Central memory CD8-positive, alpha-beta T cell (primary cell): ENCODE results near the gene TPPP3.
"Not testable (repeated sequence)": the region's sequence is repeated elsewhere in the genome, so short reads cannot be mapped to it uniquely, and the experiment has no call there.

Source experiments
- ATAC-seq: fragments of 150-1000 bp; cut with Tn5 transposase; replicated peaks from 2 replicates; pipeline ENCODE4 v1.10.0; 2022; ENCODE audit warnings: mild to moderate bottlenecking, moderate FRiP score, moderate number of reproducible peaks; ENCODE audit not compliant: poor library complexity, severe bottlenecking; ENCODE audit errors: extremely low read depth
- DNase-seq, 2 donors: peaks; one replicate each; pipeline ENCODE4 v3.0.0; 2021; ENCODE audit warnings: low spot score in 2 of 2
- H3K27ac Mint-ChIP-seq: one replicate; pipeline ENCODE4 v1.8.0; 2022; ENCODE audit warnings: low read depth, mild to moderate bottlenecking, moderate library complexity, mixed read lengths
- H3K27me3 Mint-ChIP-seq: one replicate; pipeline ENCODE4 v1.8.0; 2022; ENCODE audit warnings: mixed read lengths
- H3K36me3 Mint-ChIP-seq: one replicate; pipeline ENCODE4 v1.8.0; 2022; ENCODE audit warnings: mild to moderate bottlenecking, moderate library complexity, mixed read lengths; ENCODE audit not compliant: insufficient read depth
- H3K4me1 Mint-ChIP-seq: one replicate; pipeline ENCODE4 v1.8.0; 2022; ENCODE audit warnings: mixed read lengths
- H3K4me3 Mint-ChIP-seq: one replicate; pipeline ENCODE4 v1.8.0; 2022; ENCODE audit warnings: mild to moderate bottlenecking, moderate library complexity, mixed read lengths
- H3K9me3 Mint-ChIP-seq: one replicate; pipeline ENCODE4 v1.8.0; 2022; ENCODE audit warnings: mixed read lengths

The TPPP3 gene

DNA sequence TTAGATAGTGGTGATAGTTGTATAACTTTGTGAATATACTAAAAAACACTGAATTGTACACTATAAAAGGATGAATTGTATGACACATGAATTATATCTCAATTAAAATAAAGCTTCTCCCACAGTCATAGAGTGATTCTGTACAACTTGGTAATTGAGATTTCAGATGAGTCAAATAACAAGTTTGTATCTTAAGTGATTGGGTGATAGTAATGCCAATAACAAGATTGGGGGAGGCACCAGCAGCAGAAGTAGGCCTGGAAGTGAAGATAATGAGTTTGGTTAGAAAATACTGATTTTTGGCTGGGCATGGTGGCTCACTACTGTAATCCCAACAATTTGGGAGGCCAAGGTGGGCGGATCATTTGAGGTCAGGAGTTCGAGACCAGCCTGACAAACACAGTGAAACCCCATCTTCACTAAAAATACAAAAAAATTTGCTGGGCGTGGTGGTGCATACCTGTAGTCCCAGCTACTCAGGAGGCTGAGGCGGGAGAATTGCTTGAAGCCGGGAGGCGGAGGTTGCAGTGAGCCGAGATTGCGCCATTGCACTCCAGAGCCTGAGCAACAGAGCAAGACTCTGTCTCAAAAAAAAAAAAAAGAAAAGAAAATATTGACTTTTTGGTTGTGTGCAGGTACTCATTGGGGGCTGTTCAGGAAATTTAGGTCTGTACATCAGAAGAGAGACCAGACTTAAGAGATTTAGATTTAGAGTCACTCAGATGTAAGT lies 33.6 kb downstream of the TPPP3 start:
- not testable (repeated sequence) for ATAC-seq

DNA sequence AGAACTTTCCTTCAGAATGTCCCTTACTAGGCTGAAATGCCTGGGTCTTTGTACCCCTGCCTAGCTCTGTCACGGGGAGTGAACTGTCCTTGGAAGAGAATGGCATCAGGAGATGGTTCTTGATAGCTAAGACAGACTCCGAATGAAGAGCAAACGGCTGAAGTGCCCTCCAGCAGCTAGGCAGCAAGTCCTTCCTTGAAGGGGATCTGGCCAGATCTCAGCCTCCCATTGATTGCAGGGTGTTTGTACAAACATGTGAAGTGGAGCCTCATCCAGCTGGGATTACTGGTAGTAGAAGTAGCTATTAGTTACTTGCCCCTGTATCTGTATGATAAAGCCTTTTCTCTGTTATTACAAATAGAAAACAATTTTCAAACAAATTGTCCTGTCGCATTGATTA lies 35.7 kb downstream of the TPPP3 start:
- no peak overlapping the region for H3K4me3 Mint-ChIP-seq
- H3K27ac Mint-ChIP-seq, result no peak overlapping the region
- H3K4me1 Mint-ChIP-seq, result no peaks in the 10 kb centered on the region
- no peak for DNase-seq
- peaks cover 12% of the 10 kb centered on the region for H3K27me3 Mint-ChIP-seq
- ATAC-seq, result no peak
- H3K36me3 Mint-ChIP-seq, result peaks cover 3% of the 10 kb centered on the region
- H3K9me3 Mint-ChIP-seq, result no peaks in the 10 kb centered on the region

More for the DNA sequence above, 33.6 kb downstream of the TPPP3 start:
- not testable (repeated sequence) for DNase-seq, H3K36me3 Mint-ChIP-seq, H3K4me3 Mint-ChIP-seq, H3K9me3 Mint-ChIP-seq, H3K27ac Mint-ChIP-seq, H3K4me1 Mint-ChIP-seq
- H3K27me3 Mint-ChIP-seq, result peaks cover 12% of the 10 kb centered on the region

DNA sequence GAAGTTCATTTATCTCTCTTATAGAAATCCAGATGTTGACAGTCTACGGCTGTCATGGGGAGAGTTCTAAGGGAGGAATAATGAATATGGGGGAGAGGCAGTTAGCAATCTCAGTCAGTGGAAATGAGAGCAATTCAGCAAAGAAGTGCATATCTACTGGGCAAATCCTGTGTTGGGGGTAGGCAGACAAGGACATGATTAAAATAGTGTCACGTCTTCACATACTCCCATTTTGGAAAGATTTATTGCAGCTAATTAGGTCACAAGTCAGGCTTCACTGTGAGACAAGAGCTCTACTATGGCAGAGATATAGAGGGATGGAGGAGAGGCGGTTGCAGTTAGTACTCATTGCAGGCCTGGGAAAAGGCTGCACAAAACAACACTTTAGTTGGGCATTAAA lies 36.9 kb downstream of the TPPP3 start:
- Mint-ChIP-seq H3K4me1 (no peaks in the 10 kb centered on the region), H3K9me3 (no peaks in the 10 kb centered on the region), H3K36me3 (peaks cover 3% of the 10 kb centered on the region), H3K27me3 (peaks cover 12% of the 10 kb centered on the region), H3K27ac (no peak overlapping the region), H3K4me3 (no peak overlapping the region)
- no peak for ATAC-seq
- no peak for DNase-seq

- not testable (repeated sequence) for DNase-seq, ATAC-seq, H3K36me3 Mint-ChIP-seq, H3K4me1 Mint-ChIP-seq, H3K27ac Mint-ChIP-seq, H3K9me3 Mint-ChIP-seq, H3K4me3 Mint-ChIP-seq
- H3K27me3 Mint-ChIP-seq, result peaks cover 12% of the 10 kb centered on the region
Measured at GRCh38 chr16:67352463-67352862, 40.8 kb downstream of the TPPP3 start.

DNA sequence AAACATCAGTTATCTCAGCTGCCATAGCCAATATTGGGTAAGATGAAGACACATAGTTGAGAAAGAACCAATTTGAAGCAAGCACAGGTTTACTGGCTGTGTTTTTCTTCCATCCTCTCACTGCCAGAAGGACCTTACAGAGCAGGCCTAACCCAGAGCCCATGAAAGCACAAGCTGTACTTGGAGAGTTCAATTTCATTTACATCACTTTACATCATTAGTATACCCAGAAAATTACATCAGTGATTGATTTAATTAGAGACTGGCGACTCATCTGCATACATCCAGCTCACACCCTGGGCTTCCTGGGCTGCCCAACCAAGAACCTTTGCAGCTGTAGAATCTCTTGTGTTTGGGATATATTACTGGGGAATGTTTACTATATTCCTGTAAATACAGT lies 43.0 kb downstream of the TPPP3 start:
- Mint-ChIP-seq H3K4me3 (no peak overlapping the region), H3K27me3 (peaks cover under 1% of the 10 kb centered on the region), H3K9me3 (no peaks in the 10 kb centered on the region), H3K36me3 (no peaks in the 10 kb centered on the region), H3K27ac (no peak overlapping the region), H3K4me1 (no peaks in the 10 kb centered on the region)
- DNase-seq (no peak), ATAC-seq (no peak)

DNA sequence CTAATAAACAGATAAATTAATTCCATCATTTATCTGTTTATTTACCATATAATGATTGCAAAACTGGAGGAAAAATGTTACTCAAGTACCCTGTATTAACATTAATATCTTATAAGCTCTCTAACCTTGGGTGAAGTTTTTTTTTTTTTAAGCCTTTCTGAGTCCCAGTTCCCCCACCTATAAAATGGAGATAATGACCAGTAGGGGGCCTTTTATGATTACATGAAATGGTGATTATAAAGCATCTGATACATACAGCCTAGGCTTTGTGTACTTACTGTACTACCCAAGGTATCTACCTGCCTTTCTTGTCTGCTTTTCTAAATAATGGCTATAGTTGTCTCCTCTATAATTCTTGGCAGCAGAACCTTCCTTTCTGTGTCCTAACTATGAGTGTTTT lies 44.1 kb downstream of the TPPP3 start:
- Mint-ChIP-seq H3K36me3 (no peaks in the 10 kb centered on the region), H3K27me3 (no peaks in the 10 kb centered on the region), H3K4me3 (no peak overlapping the region), H3K4me1 (no peaks in the 10 kb centered on the region), H3K9me3 (no peaks in the 10 kb centered on the region), H3K27ac (no peak overlapping the region)
- no peak for DNase-seq
- peak; percentile 56 for ATAC-seq

GRCh38 chr16:67346341-67346740 lies 47.0 kb downstream of the TPPP3 start:
- H3K27ac Mint-ChIP-seq, result no peak overlapping the region
- no peaks in the 10 kb centered on the region for H3K27me3 Mint-ChIP-seq
- H3K4me1 Mint-ChIP-seq, result no peaks in the 10 kb centered on the region
- H3K4me3 Mint-ChIP-seq, result no peak overlapping the region
- H3K9me3 Mint-ChIP-seq, result no peaks in the 10 kb centered on the region
- H3K36me3 Mint-ChIP-seq, result peaks cover 2% of the 10 kb centered on the region
- ATAC-seq, result no peak
- no peak for DNase-seq

- Mint-ChIP-seq H3K9me3 (no peaks in the 10 kb centered on the region), H3K27me3 (no peaks in the 10 kb centered on the region), H3K36me3 (peaks cover 2% of the 10 kb centered on the region), H3K4me1 (no peaks in the 10 kb centered on the region), H3K27ac (no peak overlapping the region), H3K4me3 (no peak overlapping the region)
- DNase-seq (no peak), ATAC-seq (no peak)
Measured at GRCh38 chr16:67345401-67345800, 47.9 kb downstream of the TPPP3 start.

GRCh38 chr16:67342616-67343015 lies 50.7 kb downstream of the TPPP3 start:
- Mint-ChIP-seq H3K27me3 (no peaks in the 10 kb centered on the region), H3K4me3 (no peak overlapping the region), H3K27ac (no peak overlapping the region), H3K4me1 (no peaks in the 10 kb centered on the region), H3K9me3 (no peaks in the 10 kb centered on the region), H3K36me3 (peaks cover 2% of the 10 kb centered on the region)
- DNase-seq, result no peak
- ATAC-seq, result no peak

GRCh38 chr16:67341250-67341649 lies 52.0 kb downstream of the TPPP3 start:
- no peak for DNase-seq
- no peaks in the 10 kb centered on the region for H3K4me1 Mint-ChIP-seq
- peaks cover 2% of the 10 kb centered on the region for H3K36me3 Mint-ChIP-seq
- no peak overlapping the region for H3K4me3 Mint-ChIP-seq
- ATAC-seq, result no peak
- H3K27me3 Mint-ChIP-seq, result no peaks in the 10 kb centered on the region
- H3K27ac Mint-ChIP-seq, result no peak overlapping the region
- H3K9me3 Mint-ChIP-seq, result no peaks in the 10 kb centered on the region
